Measurements from ENCODE around the gene NF1. TPM values are rescaled to one million over a fixed set of nuclear protein-coding genes. Genes with fewer than 3 reads are reported as not detected.

The NF1 gene
- total RNA-seq, 1 donor from 2014 or later: 69.9 TPM

DNA sequence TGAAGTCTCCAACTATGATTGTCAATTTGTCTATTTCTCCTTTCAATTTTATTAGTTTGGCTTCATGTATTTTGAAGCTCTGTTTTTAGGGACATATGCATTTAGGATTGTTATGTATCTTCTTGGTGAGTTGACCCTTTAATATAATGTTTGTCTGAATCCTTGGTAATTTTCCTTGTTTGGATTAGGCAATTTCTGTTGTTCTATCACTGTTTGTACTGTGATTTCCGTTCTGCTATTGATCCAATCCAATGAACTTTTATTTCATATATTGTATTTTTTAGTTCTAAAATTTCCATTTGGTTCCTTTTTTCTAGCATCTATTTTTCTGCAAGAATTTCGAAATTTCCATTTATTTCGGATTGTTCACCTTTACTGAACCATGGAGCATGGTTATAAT lies 327.7 kb downstream of the NF1 start:
- H3K27ac Mint-ChIP-seq: no peak overlapping the region
- TF ChIP-seq, protein P1, sequence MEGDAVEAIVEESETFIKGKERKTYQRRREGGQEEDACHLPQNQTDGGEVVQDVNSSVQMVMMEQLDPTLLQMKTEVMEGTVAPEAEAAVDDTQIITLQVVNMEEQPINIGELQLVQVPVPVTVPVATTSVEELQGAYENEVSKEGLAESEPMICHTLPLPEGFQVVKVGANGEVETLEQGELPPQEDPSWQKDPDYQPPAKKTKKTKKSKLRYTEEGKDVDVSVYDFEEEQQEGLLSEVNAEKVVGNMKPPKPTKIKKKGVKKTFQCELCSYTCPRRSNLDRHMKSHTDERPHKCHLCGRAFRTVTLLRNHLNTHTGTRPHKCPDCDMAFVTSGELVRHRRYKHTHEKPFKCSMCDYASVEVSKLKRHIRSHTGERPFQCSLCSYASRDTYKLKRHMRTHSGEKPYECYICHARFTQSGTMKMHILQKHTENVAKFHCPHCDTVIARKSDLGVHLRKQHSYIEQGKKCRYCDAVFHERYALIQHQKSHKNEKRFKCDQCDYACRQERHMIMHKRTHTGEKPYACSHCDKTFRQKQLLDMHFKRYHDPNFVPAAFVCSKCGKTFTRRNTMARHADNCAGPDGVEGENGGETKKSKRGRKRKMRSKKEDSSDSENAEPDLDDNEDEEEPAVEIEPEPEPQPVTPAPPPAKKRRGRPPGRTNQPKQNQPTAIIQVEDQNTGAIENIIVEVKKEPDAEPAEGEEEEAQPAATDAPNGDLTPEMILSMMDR (conservative IDR thresholded peaks at IDR 0.05): no peak
- H3K27me3 Mint-ChIP-seq: peaks cover 7% of the 10 kb centered on the region
- no peak overlapping the region for H3K4me3 Mint-ChIP-seq
- H3K9me3 Mint-ChIP-seq: peaks cover 5% of the 10 kb centered on the region
- DNase-seq (ENCODE audit: extremely low spot score, unreplicated experiment): no peak
- H3K36me3 Mint-ChIP-seq: no peaks in the 10 kb centered on the region
- peaks cover 13% of the 10 kb centered on the region for H3K4me1 Mint-ChIP-seq (ENCODE audit: unreplicated experiment)

DNA sequence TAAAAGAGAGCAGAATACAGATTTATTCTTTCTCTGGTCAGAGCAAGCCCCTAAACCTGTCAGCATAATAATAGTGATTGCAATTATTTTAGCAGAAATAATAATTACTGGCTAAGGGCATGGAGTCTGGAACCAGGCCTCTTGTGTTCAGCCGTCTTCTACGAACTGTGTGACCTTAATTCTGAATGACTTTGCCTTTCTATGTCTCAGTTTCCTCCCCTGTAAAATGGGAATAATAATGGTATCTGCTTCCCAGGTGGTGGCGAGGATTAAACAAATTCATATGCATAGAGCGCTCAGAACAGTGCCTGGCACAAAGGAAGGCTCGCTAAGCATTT lies 330.1 kb downstream of the NF1 start:
- no peaks in the 10 kb centered on the region for H3K36me3 Mint-ChIP-seq
- H3K27me3 Mint-ChIP-seq: peaks cover 7% of the 10 kb centered on the region
- H3K9me3 Mint-ChIP-seq: peaks cover 5% of the 10 kb centered on the region
- peaks cover 13% of the 10 kb centered on the region for H3K4me1 Mint-ChIP-seq (ENCODE audit: unreplicated experiment)
- TF ChIP-seq, protein P1 (conservative IDR thresholded peaks at IDR 0.05): no peak
- no peak overlapping the region for H3K27ac Mint-ChIP-seq
- peak overlapping the region; percentile 51 for H3K4me3 Mint-ChIP-seq
- DNase-seq (ENCODE audit: extremely low spot score, unreplicated experiment): no peak

DNA sequence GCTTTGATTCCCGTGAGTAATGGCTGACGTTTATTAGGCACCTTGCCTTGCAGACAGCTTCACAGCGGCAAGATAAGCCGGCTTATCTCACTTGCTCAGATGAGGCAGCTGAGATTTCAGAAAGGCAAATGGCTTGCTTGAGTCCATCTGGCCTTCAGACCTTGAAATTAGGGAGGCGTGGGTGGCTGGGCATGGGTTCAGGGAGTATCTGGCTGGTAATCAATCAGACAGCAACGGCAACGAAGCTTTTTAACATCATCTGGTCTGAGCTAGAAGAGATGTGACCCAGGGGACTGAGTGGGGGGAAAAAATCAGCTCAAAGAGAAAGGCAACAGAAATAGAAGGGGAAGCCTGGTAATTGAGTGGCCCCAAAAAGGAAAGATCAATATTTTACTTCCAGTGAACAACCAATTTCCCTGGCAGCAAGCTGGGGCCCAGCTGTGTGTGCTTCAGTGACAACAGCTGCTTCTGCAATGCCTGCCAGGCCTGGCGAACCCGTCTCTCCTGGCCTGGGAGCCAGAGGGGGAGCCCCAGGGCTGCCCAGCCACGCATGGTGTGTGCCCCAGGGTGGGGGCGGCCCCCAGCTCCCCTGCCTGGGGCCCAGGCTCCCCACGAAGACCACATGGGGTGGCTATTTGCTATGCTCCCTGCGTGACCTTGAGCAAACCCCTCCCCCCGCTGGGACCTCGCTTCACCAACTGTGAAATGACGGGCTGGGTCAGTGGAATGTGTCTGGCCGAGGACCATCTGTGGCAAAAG lies 330.7 kb downstream of the NF1 start:
- peak overlapping the region; percentile 61 for H3K27ac Mint-ChIP-seq
- no peak for DNase-seq (ENCODE audit: extremely low spot score, unreplicated experiment)
- H3K4me1 Mint-ChIP-seq (ENCODE audit: unreplicated experiment): peaks cover 13% of the 10 kb centered on the region
- no peaks in the 10 kb centered on the region for H3K36me3 Mint-ChIP-seq
- TF ChIP-seq, protein P1 (conservative IDR thresholded peaks at IDR 0.05): no peak
- H3K9me3 Mint-ChIP-seq: peaks cover 5% of the 10 kb centered on the region
- peak overlapping the region; percentile 51 for H3K4me3 Mint-ChIP-seq
- peaks cover 7% of the 10 kb centered on the region for H3K27me3 Mint-ChIP-seq

Small RNAs within 50 kb of the gene (microRNA-seq; reads per million reads assigned to microRNA genes)
- gene MIR4733: 0.83 reads per million

Other genes starting within 250 kb of the NF1 start
- 17.8 and 19.4 TPM in 2 replicates for gene TEFM, start 188.7 kb upstream of the NF1 start, total RNA-seq (ENCODE audit: low replicate concordance)
- gene ADAP2, start 173.0 kb upstream of the NF1 start, total RNA-seq (ENCODE audit: low replicate concordance): 1.4 and 2.6 TPM in 2 replicates
- gene RNF135, start 123.9 kb upstream of the NF1 start, total RNA-seq (ENCODE audit: low replicate concordance): 8.8 and 10.8 TPM in 2 replicates
- gene OMG, start 202.3 kb downstream of the NF1 start, total RNA-seq (ENCODE audit: low replicate concordance): not detected in 2 replicates
- not detected in 2 replicates for gene EVI2B, start 219.1 kb downstream of the NF1 start, total RNA-seq (ENCODE audit: low replicate concordance)
- gene EVI2A, start 226.6 kb downstream of the NF1 start, total RNA-seq (ENCODE audit: low replicate concordance): not detected in 2 replicates

Data from type B pancreatic cell (in vitro differentiated cells).